ENCODE measurements around the gene KDELR3. TPM values are rescaled to one million over a fixed set of nuclear protein-coding genes. Genes with fewer than 3 reads are reported as not detected.
A peak's percentile ranks its signal among the peaks of the same experiment; 100 is the strongest.

KDELR3 gene
- total and polyA plus RNA-seq, 10 of the 15 experiments (the other 5 are each of a cell fraction or from before 2014, with no cell fraction given): 0.15 to 0.98 (median 0.25) TPM; not detected in 1

DNA sequence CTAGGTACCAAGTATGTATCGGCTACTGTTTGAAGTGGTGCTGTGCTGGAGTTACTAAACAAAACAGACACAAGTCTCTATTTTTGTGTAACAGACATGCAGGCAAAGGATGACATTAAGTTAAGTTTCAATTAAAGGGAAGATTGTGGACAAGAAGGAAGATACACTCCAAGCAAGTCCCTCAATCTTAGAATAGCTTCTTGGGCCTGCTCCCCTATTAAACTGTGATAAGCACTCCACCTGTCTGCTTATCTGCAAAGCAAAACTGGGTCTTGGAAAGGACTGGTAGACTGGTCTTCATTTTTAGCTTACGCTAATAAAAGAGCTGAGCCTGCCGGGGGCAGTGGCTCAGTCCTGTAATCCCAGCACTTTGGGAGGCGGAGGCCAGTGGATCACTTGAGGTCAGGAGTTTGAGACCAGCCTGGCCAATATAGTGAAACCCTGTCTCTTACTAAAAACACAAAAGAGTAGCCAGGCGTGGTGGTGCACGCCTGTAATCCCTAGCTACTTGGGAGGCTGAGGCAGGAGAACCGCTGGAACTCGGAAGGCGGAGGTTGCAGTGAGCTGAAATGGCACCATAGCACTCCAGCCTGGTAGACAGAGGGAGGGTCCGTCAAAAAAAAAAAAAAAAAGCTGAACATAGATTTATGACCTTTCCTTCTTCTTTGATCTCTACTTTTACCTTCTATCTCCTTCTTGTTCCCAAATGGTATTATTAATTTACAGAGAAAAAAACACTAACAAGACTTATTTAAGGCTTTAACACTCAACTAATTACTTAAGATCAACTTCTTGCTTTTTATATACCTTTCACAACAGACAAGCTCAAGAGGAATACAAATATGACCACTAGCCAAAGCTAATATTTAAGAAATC lies 34.1 kb downstream of the KDELR3 start:
- Histone ChIP-seq H3K4me3 (peak overlapping the region; percentile 96; the same call in 1 of the 2 replicates), H3K9ac (ENCODE audit: control insufficient read depth, insufficient read depth, low read length) (no peak overlapping the region), H2AFZ (ENCODE audit: control insufficient read depth, low read depth, low read length) (no peak overlapping the region), H3K79me2 (ENCODE audit: control insufficient read depth, insufficient read depth, low read length) (peaks cover 76% of the 10 kb centered on the region), H3K27ac (ENCODE audit: control insufficient read depth, insufficient read depth) (no peak overlapping the region), H3K4me1 (ENCODE audit: control insufficient read depth, insufficient read depth, low read length) (no peaks in the 10 kb centered on the region; the same call in 1 of the 2 replicates), H3K27me3 (replicated peaks in 1 of 2; ENCODE audit: control insufficient read depth in 2 of 2, insufficient read depth in 2 of 2, low read length in 1 of 2) (no peaks in the 10 kb centered on the region), H4K20me1 (ENCODE audit: control insufficient read depth, insufficient read depth) (peaks cover 7% of the 10 kb centered on the region; the same call in 1 of the 2 replicates), H3K4me2 (ENCODE audit: control insufficient read depth, insufficient read depth) (peak overlapping the region; percentile 88), H3K36me3 (ENCODE audit: control insufficient read depth in 2 of 2, insufficient read depth in 2 of 2, low read length in 1 of 2) (peaks cover 8 to 52% of the 10 kb centered on the region in 2 experiments), H3K9me3 (replicated peaks; ENCODE audit: control insufficient read depth, insufficient read depth, low read length) (no peaks in the 10 kb centered on the region)
- FAIRE-seq: no peak
- in situ Hi-C loops (cut with MboI) (no loop called here), intact Hi-C loops (cut with micrococcal nuclease; ENCODE audit: unreplicated experiment) (loop anchor here (10.0 kb wide), 1 partner anchor 203 kb away; the partner anchor contains the start of genes GTPBP1 and JOSD1)
- no peak for DNase-seq (ENCODE audit: low read depth, low spot score)
- ChIA-PET RAD21 (ENCODE audit: unreplicated experiment) (interaction anchor here (1.0 to 1.7 kb wide), 2 partner anchors 68 to 70 kb away, joined by 3 to 6 read pairs; partner anchors contain the start of gene DMC1), SMC1A (ENCODE audit: uncharacterized antibody, unreplicated experiment) (interaction anchor here (0.6 to 2.9 kb wide), 7 partner anchors 9 to 197 kb away, joined by 3 to 14 read pairs (median 3); no protein-coding TSS in a partner anchor), POLR2A (interaction anchor here (0.5 to 1.7 kb wide), 9 partner anchors 11 to 362 kb away, joined by 3 to 9 read pairs (median 4); partner anchors contain the start of genes DMC1, KDELR3 and TOMM22), CTCF (interaction anchor here (0.9 to 2.8 kb wide), 4 partner anchors 8 to 69 kb away, joined by 3 to 20 read pairs (median 5); partner anchors contain the start of gene DMC1)
- no peak for TF ChIP-seq RCOR1 (conservative IDR thresholded peaks at IDR 0.05; ENCODE audit: low read depth, low read length)
- 0 out of 2 replicates have a peak, but pooled peaks have one; percentile 45 for TF ChIP-seq MLLT1 (IDR thresholded peaks at IDR 0.05)
- no peak for TF ChIP-seq EP300 (IDR thresholded peaks at IDR 0.05; ENCODE audit: borderline replicate concordance in 1 of 2, control insufficient read depth in 1 of 2, low read depth in 2 of 2, low read length in 2 of 2)
- TF ChIP-seq SMAD5 (IDR thresholded peaks at IDR 0.05; ENCODE audit: low read depth): 0 out of 2 replicates have a peak, but pooled peaks have one; percentile 14
- TF ChIP-seq HDAC2 (IDR thresholded peaks at IDR 0.05): no peak
- TF ChIP-seq NFXL1 (IDR thresholded peaks at IDR 0.05; ENCODE audit: borderline replicate concordance): no peak
- WGBS (ENCODE audit: insufficient coverage, insufficient replicate concordance, low lambda C conversion rate, missing lambda C conversion rate): 86% methylated on average over 6 of the region's 10 CpGs
- no peak for ATAC-seq
- no TSS peak for BruUV-seq (replicated peaks)
